GM18861 (cell line): Measurements from ENCODE around the gene ACYP2.
"Not testable (repeated sequence)": the region's sequence is repeated elsewhere in the genome, so short reads cannot be mapped to it uniquely, and the experiment has no call there.

ENCODE experiments used
- ATAC-seq: cut with Tn5 transposase; IDR thresholded peaks from one replicate; pipeline ENCODE4 v1.9.1; 2021; ENCODE audit not compliant: unreplicated experiment

The ACYP2 gene

DNA sequence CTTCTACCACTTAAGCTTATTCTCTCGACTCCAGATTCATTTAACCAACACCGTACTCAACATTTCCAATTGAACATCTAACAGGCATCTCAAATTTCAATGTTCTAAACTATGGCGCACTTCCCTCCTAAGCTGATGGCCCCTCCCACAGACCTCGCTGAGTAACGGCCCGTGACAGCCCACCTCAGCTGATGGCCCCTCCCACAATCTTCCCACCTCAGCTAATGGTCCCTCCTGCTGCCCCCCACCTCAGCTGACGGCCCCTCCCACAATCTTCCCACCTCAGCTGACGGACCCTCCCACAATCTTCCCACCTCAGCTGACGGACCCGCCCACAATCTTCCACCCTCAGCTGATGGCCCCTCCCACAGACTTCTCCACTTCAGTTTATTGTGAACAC is 197.7 kb downstream of the ACYP2 start:
- ATAC-seq: no peak

DNA sequence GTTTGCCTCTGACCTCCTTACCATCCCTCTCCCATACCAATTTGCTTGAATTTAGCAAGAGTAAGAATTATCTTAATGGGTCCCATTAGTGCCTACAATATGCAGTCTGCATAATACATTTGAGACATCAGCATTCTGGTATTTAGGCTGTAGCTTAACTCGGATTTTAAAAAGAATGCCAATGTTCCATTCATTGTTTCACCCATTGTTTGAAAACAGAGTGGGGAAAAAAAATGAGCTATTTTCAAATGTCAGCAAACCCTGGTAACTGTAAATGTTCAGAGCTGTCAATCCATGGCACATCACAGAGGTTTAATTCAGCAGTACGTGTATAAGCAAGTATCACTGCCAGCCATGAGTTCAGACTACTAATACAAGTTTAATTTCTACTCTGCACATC is 202.6 kb downstream of the ACYP2 start:
- ATAC-seq: no peak

DNA sequence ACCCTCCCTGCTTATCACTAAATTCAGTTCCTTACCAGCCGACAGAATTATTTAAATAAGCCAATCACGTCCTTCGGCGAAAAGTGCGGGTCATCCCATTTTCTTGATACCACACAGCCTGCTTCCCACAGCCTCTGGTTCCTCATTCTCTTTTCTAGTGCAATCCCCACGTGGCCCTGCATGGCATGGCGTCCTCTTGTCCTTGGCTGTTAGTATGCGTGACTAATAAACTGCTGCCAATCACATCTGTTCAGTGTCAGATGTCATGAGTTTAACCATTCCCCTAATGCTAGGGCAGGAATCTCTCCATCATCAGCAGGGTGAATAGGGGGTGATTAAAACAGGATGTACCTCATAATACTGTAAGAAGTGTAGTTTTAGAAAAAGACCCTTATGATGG is 203.4 kb downstream of the ACYP2 start:
- no peak for ATAC-seq

DNA sequence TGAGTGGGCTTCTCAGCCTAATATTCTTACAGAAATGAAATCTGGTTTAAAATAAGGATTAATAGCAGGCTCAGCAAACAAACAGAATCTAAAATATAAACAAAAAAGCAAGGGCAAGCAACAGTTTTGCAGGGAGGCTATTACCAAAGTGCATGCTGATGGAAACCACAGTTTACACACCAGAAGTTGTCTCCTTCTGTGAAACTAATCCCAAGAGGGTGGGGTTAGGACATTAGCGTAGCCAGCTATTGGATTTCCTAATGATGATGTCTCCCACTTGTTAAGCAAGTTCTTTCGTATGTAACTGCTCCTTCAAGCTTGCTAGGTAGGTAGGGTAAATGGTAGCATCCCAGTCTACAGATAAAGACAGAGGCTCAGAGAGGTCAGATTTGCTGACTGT is 205.6 kb downstream of the ACYP2 start:
- no peak for ATAC-seq

DNA sequence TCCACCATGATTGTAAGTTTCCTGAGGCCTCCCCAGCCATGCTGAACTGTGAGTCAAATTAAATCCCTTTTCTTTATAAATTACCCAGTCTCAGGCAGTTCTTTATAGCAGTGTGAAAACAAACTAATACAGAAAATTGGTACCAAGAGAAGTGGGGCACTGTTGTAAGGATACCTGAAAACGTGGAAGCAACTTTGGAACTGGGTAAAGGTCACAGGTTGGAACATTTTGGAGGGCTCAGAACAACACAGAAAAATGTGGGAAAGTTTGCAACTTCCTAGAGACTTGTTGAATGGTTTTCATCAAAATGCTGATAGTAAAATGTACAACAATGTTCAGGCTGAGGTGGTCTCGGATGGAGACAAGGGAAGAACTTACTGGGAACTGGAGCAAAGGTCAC is 209.1 kb downstream of the ACYP2 start:
- not testable (repeated sequence) for ATAC-seq

DNA sequence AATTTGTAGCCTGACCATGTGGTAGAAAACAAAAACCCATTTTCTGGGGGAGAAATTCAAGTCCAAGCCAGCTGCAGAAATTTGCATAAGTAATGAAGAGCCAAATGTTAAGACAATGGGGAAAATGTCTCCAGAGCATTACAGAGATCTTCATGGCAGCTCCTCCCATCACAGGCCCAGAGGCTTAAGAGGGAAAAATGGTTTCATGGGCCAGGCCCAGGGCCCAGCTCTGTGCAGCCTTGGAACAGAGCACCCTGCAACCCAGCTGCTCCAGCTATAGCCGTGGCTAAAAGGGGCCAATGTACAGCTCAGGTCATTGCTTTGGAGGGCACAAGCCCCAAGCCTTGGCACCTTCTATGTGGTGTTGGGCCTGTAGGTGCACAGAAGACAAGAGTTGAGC is 209.7 kb downstream of the ACYP2 start:
- no peak for ATAC-seq

DNA sequence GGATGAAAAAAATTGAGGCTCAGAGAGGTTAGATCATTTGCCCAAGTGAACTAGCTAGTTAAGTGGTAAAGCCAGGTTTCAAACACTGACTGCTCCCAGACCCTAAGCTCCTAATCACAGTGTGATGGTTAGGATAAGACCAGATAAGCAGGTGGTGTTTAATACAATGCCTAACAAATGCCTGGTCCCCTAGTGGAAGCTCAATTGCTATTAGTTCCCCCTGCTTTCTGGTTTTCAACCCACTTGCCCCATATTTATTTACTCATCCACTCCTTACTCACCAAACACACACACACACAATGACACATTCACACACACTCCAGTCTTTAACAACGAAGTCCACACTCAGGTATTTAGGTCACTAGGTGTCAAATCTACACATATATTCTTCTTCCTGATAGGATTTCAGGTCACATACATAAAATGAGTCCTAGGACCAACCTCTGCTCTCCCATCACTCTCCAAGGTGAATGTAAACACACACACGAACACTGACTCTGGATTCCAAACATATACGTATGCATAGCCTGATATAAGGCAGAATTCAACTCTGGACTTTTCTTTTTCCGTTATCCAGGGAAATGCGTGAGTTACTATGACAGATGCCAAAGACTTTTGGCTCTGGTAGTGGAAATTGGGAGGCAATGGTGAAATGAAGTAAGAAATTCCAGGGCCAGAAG is 214.2 kb downstream of the ACYP2 start:
- ATAC-seq: no peak

DNA sequence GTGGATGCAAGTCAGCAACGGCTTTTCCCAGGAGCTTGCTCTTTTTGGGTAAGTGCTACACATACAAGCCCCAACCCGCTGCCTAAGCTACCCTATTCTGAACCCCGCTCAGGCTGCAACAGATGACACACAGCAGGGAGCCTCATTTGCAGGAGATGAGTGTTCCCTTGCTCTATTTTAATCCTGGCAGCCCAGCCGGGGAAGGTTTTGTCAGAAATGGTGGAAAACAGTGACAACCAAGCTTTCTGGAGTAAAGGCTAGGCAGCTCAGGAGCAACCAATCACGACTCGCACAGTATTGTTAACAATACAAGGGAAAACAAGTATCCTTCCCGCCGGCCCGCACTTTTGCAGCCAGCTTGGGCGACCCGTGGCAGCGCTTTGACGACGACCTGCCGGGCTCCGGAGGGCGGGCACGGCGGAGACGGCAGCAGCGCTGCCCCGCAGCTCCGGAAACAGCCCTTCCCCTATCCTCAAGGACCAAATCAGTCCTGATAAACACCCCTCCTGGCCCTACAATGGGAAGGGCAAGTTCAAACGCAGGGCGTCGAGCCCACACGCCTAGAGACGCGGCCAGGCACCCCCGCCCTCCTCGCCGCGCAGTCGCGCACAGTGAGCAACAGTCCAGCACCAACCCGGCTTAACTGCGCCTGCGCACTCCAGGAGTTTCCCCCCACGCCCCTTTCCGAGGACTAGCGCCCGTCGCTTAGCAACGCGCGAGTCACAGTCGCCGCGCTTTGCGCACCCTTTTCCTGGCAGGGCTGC is 214.9 kb downstream of the ACYP2 start:
- peak; percentile 89 for ATAC-seq

DNA sequence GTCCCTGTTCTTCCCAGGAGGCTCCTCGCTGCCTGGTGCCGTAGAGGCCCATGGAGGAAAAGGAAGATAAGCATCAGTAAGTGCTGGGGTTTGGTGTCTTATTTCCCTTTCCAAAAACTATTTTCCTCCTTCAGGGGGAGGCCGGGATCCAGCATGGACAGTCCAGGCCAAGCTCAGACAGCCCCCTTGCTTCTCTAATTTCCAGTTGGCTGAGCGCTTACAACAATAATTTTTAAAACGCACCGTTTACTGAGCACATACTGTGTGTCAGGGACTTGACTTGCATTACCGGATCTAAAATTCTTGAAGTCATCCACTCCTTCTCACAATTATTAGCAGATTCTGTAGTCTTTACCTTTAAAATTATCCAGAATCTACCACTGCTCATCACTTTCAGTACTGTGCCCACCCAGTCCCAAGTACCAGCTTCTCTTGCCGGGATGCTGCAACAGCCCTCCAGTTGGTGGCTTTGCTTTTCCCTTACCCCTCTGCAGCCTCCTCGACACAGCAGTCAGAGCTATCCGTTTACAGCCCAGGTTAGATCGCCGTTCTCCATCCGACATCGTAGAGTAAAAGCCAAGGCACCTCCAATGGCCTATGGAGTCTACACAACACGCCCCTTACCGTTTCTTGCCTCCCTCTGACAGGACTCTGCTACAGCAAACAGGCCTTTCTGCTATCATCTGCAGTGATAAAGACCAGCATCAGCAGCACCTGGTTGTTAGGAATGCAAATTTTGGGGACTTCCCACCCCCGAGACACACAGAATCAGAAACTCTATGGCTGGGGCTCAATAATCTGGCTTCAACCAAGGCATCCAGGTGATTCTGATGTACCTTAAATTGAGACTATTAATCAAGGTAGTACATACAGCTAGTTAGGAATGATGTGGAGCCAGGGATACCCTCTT is 215.8 kb downstream of the ACYP2 start:
- peak; percentile 5 for ATAC-seq

DNA sequence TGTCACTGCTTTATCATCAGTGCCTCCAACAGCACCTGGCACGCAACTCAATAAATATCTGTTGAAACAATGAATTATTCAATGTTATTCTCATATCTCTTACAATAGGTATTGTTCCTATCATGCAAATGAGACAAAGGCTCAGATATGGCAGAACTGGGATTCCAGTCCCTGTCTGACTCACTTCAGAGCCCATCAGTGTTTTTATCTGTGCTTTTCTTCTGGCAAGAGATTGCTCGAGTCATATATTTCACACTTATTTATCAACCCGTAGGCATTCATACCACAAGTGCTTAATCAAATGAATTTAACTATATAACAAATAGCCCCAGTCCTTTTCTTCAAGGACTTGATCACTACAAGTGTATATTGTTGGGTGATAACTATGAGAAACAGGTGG is 217.0 kb downstream of the ACYP2 start:
- no peak for ATAC-seq

DNA sequence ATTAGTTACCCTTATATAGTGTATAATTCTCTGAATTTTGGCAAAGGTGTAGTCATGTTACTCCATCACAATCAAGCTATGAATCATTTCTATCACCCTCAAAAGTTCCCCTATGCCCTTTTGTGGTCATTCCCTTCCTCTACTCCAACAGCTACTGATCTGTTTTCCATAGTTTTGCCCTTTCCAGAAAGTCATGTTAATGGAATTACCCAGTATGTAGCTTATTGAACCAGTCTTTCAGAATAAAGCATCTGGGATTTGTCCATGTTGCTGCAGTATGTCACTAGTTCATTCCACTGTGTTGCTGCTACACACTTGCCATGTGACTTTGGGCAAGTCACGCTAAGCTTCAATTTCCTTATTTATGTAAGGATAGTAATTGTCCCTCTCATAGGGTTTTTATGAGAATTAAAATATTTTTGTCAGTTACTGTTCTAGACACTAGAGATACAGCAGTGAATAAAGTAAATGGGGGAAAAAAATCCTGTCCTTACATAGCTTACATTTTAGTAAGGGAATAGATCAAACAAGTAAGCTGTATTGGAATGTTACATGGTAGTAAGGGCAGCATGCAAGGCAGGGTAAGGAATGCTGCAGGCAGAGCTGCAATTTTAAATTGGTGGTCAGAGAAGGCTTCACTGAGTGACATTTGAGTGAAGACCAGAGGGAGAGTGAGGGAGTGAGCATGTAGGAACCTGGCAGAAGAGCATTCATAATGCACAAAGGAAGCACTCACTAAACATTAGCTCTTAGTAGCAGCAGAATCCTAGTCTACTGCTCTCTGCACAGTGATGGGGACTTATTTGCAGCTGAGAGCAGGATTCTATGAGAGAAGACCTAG is 220.9 kb downstream of the ACYP2 start:
- no peak for ATAC-seq

DNA sequence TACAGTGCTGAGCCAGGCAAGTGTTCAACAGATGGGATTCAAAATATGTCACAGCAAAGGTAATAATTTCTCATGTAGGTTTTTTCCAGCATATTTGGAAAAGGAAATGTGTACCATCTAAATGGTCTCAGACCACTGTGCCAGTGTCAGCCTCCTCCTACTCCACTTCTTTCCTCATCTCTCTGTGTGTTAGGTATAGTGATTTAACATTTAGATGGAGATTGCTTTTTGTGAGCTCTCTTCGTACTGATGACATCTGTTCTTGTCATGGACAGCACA is 221.5 kb downstream of the ACYP2 start:
- ATAC-seq: no peak

DNA sequence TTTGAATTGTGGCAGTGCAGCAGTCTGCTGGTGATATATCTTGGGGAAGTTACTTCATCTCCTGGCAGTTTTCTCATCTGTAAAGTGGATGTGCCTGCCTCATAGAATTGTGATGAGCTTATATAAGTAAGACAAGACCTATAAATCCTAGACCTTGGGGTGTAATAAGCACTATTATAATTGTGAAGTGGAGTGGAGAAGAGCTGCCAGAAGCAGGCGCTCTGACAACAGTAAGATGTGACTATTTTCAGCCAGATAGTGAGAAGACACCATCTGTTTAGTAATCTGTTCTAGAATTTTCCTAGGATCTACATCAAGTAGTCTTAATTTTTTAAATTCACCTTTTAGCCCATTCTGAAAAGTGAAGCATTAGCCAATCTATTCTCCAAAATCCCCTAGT is 226.2 kb downstream of the ACYP2 start:
- no peak for ATAC-seq

DNA sequence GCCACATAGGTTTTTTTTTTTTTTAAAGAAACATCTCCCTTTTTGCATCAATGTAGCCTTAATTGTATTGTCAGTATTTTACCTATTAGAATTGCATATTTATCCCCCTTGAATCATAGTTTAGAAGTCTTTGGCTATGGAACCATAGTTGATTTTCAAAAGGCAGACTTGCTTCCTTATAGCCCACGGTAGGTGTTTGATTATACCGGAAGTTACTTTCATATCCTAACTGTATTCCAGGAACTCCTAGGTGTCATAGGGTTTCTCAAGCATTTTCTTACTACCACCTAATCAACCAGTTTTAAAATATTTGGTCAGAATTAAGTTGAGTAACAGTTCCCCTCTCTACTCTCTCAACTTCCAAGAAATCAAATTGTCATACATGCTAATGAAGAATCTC is 227.2 kb downstream of the ACYP2 start:
- ATAC-seq: no peak

DNA sequence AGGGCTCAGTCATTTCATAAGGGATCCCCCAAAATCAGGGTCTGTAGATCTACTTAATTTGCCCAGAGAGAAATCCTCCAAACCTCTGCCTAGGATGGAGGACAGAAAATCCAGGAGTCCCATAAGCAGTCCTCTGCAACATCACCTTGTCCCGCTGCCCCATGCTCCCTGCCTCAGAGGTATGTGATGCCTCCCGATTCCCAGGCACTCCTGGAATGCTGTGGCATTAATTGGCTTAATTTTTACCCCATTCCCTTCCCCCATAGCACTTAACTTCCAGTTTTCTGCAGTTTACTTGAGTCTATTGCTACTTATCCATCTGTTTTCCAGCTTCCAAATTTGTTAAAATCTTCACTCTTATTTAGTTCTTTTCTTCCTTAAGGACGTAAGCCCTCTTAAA is 232.2 kb downstream of the ACYP2 start:
- ATAC-seq: no peak

DNA sequence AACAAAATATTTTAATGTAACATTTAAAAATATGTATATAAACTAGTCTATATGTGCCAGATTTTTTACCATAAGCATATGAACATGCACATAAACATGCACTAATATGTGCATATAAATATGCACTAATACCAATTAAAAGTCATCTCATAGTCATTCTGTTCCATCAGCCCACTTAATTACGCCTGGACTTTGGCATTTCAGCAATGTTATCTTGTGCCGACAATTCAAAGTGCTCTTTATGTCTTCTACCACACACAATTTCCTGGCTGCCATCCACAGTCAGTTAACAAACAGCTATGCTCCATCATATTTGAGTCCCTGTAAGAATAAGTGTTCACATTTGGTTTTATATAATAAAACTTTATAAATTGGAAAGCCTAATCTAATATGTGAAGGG is 233.2 kb downstream of the ACYP2 start:
- ATAC-seq: no peak

DNA sequence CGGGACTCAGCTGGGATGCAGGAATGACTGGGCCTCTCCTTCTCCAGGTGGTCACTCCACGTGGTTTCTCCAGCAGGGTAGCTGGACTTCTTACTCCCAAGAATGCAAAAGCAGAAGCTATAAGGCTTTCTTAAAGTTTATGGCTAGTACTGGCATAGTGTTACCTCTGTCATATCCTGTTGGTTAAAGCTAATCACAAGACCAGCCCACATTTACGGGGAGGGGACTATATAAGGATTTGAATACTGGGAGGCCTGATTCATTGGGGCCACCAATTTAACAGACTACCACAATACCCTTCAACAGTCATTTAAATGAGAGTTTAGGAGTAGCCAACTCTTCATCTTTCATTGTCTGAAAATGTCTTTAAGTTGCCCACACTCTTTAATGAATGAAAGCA is 235.0 kb downstream of the ACYP2 start:
- ATAC-seq: no peak

DNA sequence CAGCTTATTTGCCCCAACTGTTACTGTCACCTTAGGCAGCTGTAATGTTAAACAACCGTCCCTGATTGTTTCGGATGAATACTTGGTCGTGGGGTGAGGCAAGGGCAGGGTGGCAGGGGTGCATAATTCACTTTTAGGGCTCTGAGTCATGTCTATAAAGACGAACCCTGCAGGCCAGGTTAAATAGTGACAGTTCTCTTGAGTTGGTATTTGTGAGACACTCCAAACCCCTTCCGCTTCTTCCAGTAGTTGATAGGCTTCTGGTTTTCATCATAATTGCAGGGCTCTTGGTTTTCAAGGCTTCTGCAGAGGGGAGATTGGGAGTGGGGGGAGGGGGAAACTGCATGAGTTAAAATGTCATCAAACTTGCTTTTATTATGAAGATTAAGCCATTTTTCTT is 237.8 kb downstream of the ACYP2 start:
- no peak for ATAC-seq
